Choroid plexus epithelial cell (primary cell): ENCODE measurements around the gene LINGO4.
A peak's percentile ranks its signal among the peaks of the same experiment; 100 is the strongest.

ENCODE experiments used
- DNase-seq: peaks from one replicate; pipeline ENCODE4 v3.0.0-alpha.2; 2010; ENCODE audit warnings: low read depth
- H3K4me3 ChIP-seq: 2 replicates; pipeline ENCODE4 v1.5.1; 2011; ENCODE audit warnings: low read depth, mild to moderate bottlenecking, control low read depth, low read length, moderate library complexity
- CTCF ChIP-seq: conservative IDR thresholded peaks from 2 replicates; pipeline ENCODE4 v1.5.1; 2011; ENCODE audit warnings: low read depth, mild to moderate bottlenecking, control low read depth, inconsistent platforms, low read length, moderate library complexity

The LINGO4 gene

DNA sequence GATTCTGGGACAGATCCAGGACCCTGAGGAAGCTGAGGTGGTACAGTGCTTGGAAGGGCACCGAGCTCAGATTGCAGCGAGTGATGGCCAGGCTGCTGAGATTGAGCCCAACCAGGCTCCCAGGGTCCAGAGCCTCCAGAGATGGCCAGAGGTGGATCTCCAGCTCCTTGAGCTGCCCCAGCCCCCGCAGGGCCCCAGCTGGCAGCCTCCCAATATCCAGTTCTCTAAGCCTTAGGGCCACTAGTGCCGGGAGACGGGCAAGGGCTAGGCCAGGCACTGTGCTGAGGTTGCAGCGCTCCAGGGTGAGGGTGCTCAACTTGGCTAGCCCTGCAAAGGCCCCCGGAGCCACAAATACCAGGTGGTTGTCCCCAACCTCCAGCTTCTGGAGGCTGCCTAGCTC is 3.4 kb downstream of the LINGO4 start:
- H3K4me3 ChIP-seq: no peak overlapping the region
- no peak for DNase-seq
- TF ChIP-seq CTCF: no peak

GRCh38 chr1:151801310-151801820 is 3.9 kb downstream of the LINGO4 start:
- DNase-seq: no peak

DNA sequence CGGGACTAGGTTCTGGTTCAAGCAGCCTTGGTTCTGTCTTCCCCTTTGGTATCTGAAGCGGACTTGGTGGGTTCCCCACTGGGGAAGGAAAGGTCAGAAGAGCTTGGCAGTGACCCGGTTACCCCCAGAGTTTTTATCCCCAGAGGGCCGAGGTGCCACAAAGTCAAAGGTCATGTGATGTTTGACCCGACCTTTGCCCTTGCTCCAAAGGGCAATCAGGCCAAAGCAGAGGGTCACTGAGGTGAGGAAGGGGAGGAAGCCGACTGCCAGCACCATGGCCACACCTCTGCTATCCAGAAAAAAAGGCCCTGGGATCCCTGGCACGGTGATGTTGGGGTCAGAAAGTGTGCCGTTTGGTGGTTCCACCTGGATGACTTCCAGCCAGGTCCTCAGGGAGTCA is 4.4 kb downstream of the LINGO4 start:
- no peak for TF ChIP-seq CTCF
- DNase-seq: no peak
- no peak overlapping the region for H3K4me3 ChIP-seq

More at GRCh38 chr1:151801310-151801820, 3.9 kb downstream of the LINGO4 start:
- no peak overlapping the region for H3K4me3 ChIP-seq
- TF ChIP-seq CTCF: no peak

- no peak for TF ChIP-seq CTCF
- no peak overlapping the region for H3K4me3 ChIP-seq
- DNase-seq: peak; percentile 9
Observed at GRCh38 chr1:151799179-151800022, 5.8 kb downstream of the LINGO4 start.

DNA sequence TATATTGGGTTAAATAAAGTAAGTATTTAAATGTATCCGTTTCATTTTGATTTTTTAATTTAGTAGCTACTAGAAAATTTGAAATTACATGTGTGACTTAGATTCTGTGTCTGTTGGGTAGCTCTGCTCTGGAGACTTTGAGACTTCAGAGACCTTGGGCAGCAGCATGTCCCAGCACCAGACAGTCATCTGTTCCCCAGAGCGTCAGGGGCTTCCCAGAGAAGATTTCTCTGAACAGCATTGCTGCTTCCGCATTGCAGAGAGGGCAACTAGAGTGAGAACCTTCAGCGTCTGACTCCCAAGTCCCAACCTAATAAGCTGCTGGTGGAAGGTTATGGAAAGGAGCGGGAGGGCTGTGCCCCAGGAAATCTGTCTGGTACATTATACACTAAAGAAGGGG is 6.6 kb downstream of the LINGO4 start:
- TF ChIP-seq CTCF: no peak
- no peak overlapping the region for H3K4me3 ChIP-seq
- no peak for DNase-seq

- H3K4me3 ChIP-seq: peak overlapping the region; percentile 78
- no peak for DNase-seq
- TF ChIP-seq CTCF: no peak
Observed at GRCh38 chr1:151790940-151791651, 14.1 kb downstream of the LINGO4 start.
